Measurements from ENCODE around the gene CFAP97D2.

- TF ChIP-seq CTCF (IDR thresholded peaks at IDR 0.05; ENCODE audit: poor library complexity) = no peak
- no peak for TF ChIP-seq EZH2 (IDR thresholded peaks at IDR 0.05; ENCODE audit: borderline replicate concordance)
- no peak for TF ChIP-seq EZH2phosphoT487 (IDR thresholded peaks at IDR 0.05; ENCODE audit: low read depth, severe bottlenecking, unreplicated experiment)
Observed at GRCh38 chr13:114259974-114260373, 80.9 kb downstream of the CFAP97D2 start.
